Thymus (tissue), 11 donors: ENCODE data around the gene SEL1L2. TPM values are rescaled to one million over a fixed set of nuclear protein-coding genes. Genes with fewer than 3 reads are reported as not detected.
"Not testable (repeated sequence)": the region's sequence is repeated elsewhere in the genome, so short reads cannot be mapped to it uniquely, and the experiment has no call there.

Experiments
- DNase-seq, 9 donors: peaks; one replicate each; pipeline ENCODE4 v3.0.0-alpha.2; 2013; ENCODE audit warnings: low spot score in 9 of 9, low read depth in 6 of 9, missing footprints in 1 of 9
- H3K27ac ChIP-seq, 2 donors: one replicate each; pipeline ENCODE4 v1.5.1; 2013; ENCODE audit warnings: control low read depth in 1 of 2, low read depth in 1 of 2, low read length in 1 of 2, mild to moderate bottlenecking in 1 of 2, moderate library complexity in 1 of 2
- H3K27me3 ChIP-seq, 2 donors: one replicate each; pipeline ENCODE4 v1.5.1; 2013; ENCODE audit warnings: low read length in 1 of 2; ENCODE audit not compliant: control insufficient read depth in 2 of 2, insufficient read depth in 1 of 2
- H3K36me3 ChIP-seq, 2 donors: one replicate each; pipeline ENCODE4 v1.5.1; 2013; ENCODE audit warnings: low read length in 1 of 2, mild to moderate bottlenecking in 1 of 2, moderate library complexity in 1 of 2; ENCODE audit not compliant: control insufficient read depth in 2 of 2, insufficient read depth in 2 of 2
- H3K4me1 ChIP-seq, 2 donors: one replicate each; pipeline ENCODE4 v1.5.1; 2013; ENCODE audit warnings: low read length in 2 of 2; ENCODE audit not compliant: control insufficient read depth in 2 of 2, insufficient read depth in 2 of 2
- H3K4me3 ChIP-seq, 2 donors: one replicate each; pipeline ENCODE4 v1.5.1; 2013; ENCODE audit warnings: low read length in 2 of 2, control low read depth in 1 of 2, mild to moderate bottlenecking in 1 of 2
- H3K9me3 ChIP-seq, 2 donors: one replicate each; pipeline ENCODE4 v1.5.1; 2013; ENCODE audit warnings: low read length in 1 of 2, mild to moderate bottlenecking in 1 of 2; ENCODE audit not compliant: control insufficient read depth in 2 of 2, insufficient read depth in 1 of 2
- WGBS: extraction: QIAGEN DNeasy Blood & Tissue Kit; methylation state at CpG from one replicate; pipeline ENCODE4 v1.1.7; 2013; 5-methylcytosine and 5-hydroxymethylcytosine counted together
- polyA plus RNA-seq: library from polyadenylated mRNA; stranded (reverse); fragments of 200-250 nt; gene quantifications from one replicate; pipeline ENCODE4 v1.2.3, GENCODE V29; 2013
- total RNA-seq: library from RNA; stranded (reverse); fragments of 120-200 nt; gene quantifications from one replicate; pipeline ENCODE4 v1.2.4, GENCODE V29; 2013
- donor health status: healthy.

Gene SEL1L2
- total and polyA plus RNA-seq, 2 donors: 0.16 TPM; not detected in 1

GRCh38 chr20:13995841-13996240 is 5.4 kb upstream of the SEL1L2 start:
- H3K4me1 ChIP-seq: no peaks in the 10 kb centered on the region
- H3K9me3 ChIP-seq: peaks cover 9 to 10% of the 10 kb centered on the region in 2 donors
- H3K27ac ChIP-seq: no peak overlapping the region
- H3K36me3 ChIP-seq: no peaks in the 10 kb centered on the region
- peaks cover 16 to 23% of the 10 kb centered on the region in 2 donors for H3K27me3 ChIP-seq
- H3K4me3 ChIP-seq: peak overlapping the region in 1 of 2 donors; percentile 37
- WGBS: 2% methylated on average over 52 of the region's 52 CpGs
- DNase-seq: peak in 2 of 9 donors; percentile 3 to 7

GRCh38 chr20:13995086-13995665 is 4.8 kb upstream of the SEL1L2 start, which contains the start of gene MACROD2:
Gene MACROD2, plus strand, starts transcription at chr20:13995516.
- no peaks in the 10 kb centered on the region for H3K4me1 ChIP-seq
- H3K9me3 ChIP-seq: peaks cover 9 to 10% of the 10 kb centered on the region in 2 donors
- H3K36me3 ChIP-seq: no peaks in the 10 kb centered on the region
- H3K27ac ChIP-seq: no peak within 1 kb of the TSS
- WGBS: 9% methylated on average over 61 of the region's 61 CpGs
- peak in 6 of 9 donors; percentile 0 to 47 (median 16) for DNase-seq
- peaks cover 16 to 23% of the 10 kb centered on the region in 2 donors for H3K27me3 ChIP-seq
- H3K4me3 ChIP-seq: peak within 1 kb of the TSS in 1 of 2 donors; percentile 37

DNA sequence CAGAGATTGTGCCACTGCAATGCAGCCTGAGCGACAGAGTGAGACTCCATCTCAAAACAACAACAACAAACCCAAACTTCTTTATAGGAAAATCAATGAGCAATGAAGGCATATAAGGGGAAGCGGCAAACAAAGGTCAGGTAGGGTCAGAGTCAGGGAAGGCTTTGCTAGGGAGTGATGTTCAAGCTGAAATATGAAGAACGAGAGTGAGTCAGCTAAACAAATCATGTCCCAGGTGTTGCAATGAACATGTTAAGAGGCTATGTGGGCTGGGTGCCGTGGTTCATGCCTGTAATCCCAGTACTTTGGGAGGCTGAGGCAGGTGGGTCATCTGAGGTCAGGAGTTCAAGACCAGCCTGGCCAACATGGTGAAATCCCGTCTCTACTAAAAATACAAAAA is 1.5 kb upstream of the SEL1L2 start:
- not testable (repeated sequence) for DNase-seq, H3K4me1 ChIP-seq, H3K27ac ChIP-seq, H3K4me3 ChIP-seq, H3K36me3 ChIP-seq
- Histone ChIP-seq H3K27me3 (peaks cover 16 to 23% of the 10 kb centered on the region in 2 donors), H3K9me3 (peaks cover 9 to 10% of the 10 kb centered on the region in 2 donors)
- WGBS: 95% methylated on average over 5 of the region's 5 CpGs

DNA sequence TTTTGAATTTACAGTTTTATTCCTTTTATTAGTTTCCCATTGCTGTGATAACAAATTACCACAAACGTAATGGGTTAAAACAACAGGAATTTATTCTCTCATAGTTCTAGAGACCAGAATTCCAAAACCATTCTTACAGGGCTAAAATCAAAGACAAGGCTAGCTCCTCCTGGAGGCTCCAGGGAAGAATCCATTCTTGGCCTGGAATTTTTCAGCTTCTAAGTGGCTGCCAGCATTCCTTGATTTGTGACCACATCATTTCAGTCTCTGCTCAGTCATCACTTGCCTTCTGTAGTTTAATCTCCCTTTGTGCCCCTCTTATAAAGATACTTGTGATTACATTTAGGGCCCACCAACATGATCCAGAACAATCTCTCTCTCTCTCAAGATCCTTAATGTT is 897 bp upstream of the SEL1L2 start:
- Histone ChIP-seq H3K9me3 (peaks cover 9 to 10% of the 10 kb centered on the region in 2 donors), H3K27ac (no peak overlapping the region), H3K36me3 (no peaks in the 10 kb centered on the region), H3K4me1 (no peaks in the 10 kb centered on the region), H3K27me3 (peaks cover 14 to 17% of the 10 kb centered on the region in 2 donors), H3K4me3 (no peak overlapping the region)
- no peak for DNase-seq
- 99% methylated on average over 1 of the region's 1 CpG for WGBS

- H3K4me3 ChIP-seq: no peak overlapping the region
- H3K36me3 ChIP-seq: no peaks in the 10 kb centered on the region
- no peaks in the 10 kb centered on the region for H3K4me1 ChIP-seq
- H3K9me3 ChIP-seq: no peaks in the 10 kb centered on the region
- WGBS: 83% methylated on average over 4 of the region's 4 CpGs
- DNase-seq: no peak
- H3K27ac ChIP-seq: no peak overlapping the region
- H3K27me3 ChIP-seq: no peaks in the 10 kb centered on the region
These were observed 6.2 kb downstream of the SEL1L2 start for GRCh38 chr20:13984211-13984610.

- no peaks in the 10 kb centered on the region for H3K4me1 ChIP-seq
- no peaks in the 10 kb centered on the region for H3K27me3 ChIP-seq
- H3K9me3 ChIP-seq: no peaks in the 10 kb centered on the region
- no peak for DNase-seq
- WGBS: 39% methylated on average over 3 of the region's 3 CpGs
- no peaks in the 10 kb centered on the region for H3K36me3 ChIP-seq
- H3K4me3 ChIP-seq: no peak overlapping the region
- H3K27ac ChIP-seq: no peak overlapping the region
These were observed 29.9 kb downstream of the SEL1L2 start for GRCh38 chr20:13960525-13960924.

GRCh38 chr20:13960119-13960518 is 30.3 kb downstream of the SEL1L2 start:
- Histone ChIP-seq H3K36me3 (no peaks in the 10 kb centered on the region), H3K9me3 (no peaks in the 10 kb centered on the region), H3K4me3 (no peak overlapping the region), H3K27me3 (no peaks in the 10 kb centered on the region), H3K4me1 (no peaks in the 10 kb centered on the region), H3K27ac (no peak overlapping the region)
- WGBS: 87% methylated on average over 2 of the region's 2 CpGs
- DNase-seq: no peak

DNA sequence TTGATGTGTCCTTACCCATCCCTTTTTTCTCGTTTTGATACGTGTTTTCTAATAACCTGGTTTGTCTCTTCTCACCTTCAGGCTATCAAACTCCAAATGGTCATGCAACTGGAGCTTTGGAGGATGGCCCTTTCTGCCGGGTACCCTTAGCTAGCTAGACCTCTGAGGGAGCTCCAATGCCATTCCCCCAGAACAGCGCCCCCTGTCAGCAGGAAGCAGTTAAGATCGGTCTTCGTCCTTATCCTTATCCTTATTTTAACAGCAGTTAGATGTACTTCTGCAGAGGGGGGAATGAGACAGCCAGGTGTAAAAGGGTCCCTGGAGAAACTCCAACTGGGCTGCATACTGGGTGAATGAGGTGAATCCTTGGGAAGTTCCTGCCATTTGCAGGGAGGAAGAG is 37.2 kb downstream of the SEL1L2 start:
- Histone ChIP-seq H3K27me3 (no peaks in the 10 kb centered on the region), H3K36me3 (no peaks in the 10 kb centered on the region), H3K27ac (no peak overlapping the region), H3K9me3 (no peaks in the 10 kb centered on the region), H3K4me1 (no peaks in the 10 kb centered on the region), H3K4me3 (no peak overlapping the region)
- no peak for DNase-seq
- WGBS: 72% methylated on average over 6 of the region's 6 CpGs

- Histone ChIP-seq H3K4me3 (no peak overlapping the region), H3K4me1 (no peaks in the 10 kb centered on the region), H3K36me3 (no peaks in the 10 kb centered on the region), H3K27me3 (no peaks in the 10 kb centered on the region), H3K9me3 (peaks cover 0 to 3% of the 10 kb centered on the region in 2 donors), H3K27ac (no peak overlapping the region)
- WGBS: 93% methylated on average over 3 of the region's 3 CpGs
- DNase-seq: no peak
These were observed 42.7 kb downstream of the SEL1L2 start for GRCh38 chr20:13947719-13948118.
